Smooth muscle cell (in vitro differentiated cells): ENCODE results near the gene PDZK1IP1. TPM values are rescaled to one million over a fixed set of nuclear protein-coding genes. Genes with fewer than 3 reads are reported as not detected.

Source experiments
- DNase-seq: peaks from one replicate; lab custom pipeline; 2025; ENCODE audit not compliant: unreplicated experiment; lab: John Stamatoyannopoulos, UW
- H2AFZ ChIP-seq: fragments of 200-600 bp; sonication (generic); 2 replicates; pipeline ENCODE4 v1.6.0; 2016; ENCODE audit warnings: antibody characterized with exemption, low read depth, mild to moderate bottlenecking
- H3F3A ChIP-seq: fragments of 200-600 bp; sonication (generic); 2 replicates; pipeline ENCODE4 v1.6.0; 2017; ENCODE audit warnings: antibody characterized with exemption, low read depth
- H3K27ac ChIP-seq: fragments of 200-600 bp; sonication (generic); 2 replicates; pipeline ENCODE4 v1.5.1; 2016; ENCODE audit warnings: low read depth, mild to moderate bottlenecking
- H3K27me3 ChIP-seq: fragments of 200-600 bp; sonication (generic); 2 replicates; pipeline ENCODE4 v1.6.1; 2016; ENCODE audit warnings: low read depth, mild to moderate bottlenecking
- H3K36me3 ChIP-seq: fragments of 200-600 bp; sonication (generic); 2 replicates; pipeline ENCODE4 v1.5.1; 2016; ENCODE audit warnings: low read depth
- H3K4me1 ChIP-seq: fragments of 200-600 bp; sonication (generic); 2 replicates; pipeline ENCODE4 v1.5.1; 2016; ENCODE audit warnings: low read depth
- H3K4me2 ChIP-seq: fragments of 200-600 bp; sonication (generic); 2 replicates; pipeline ENCODE4 v1.6.0; 2016; ENCODE audit warnings: mild to moderate bottlenecking
- H3K4me3 ChIP-seq: fragments of 200-600 bp; sonication (generic); 2 replicates; pipeline ENCODE4 v1.5.1; 2016; ENCODE audit warnings: mild to moderate bottlenecking
- H3K79me2 ChIP-seq: fragments of 200-600 bp; sonication (generic); 2 replicates; pipeline ENCODE4 v1.6.0; 2016; ENCODE audit warnings: low read depth, mild to moderate bottlenecking
- H3K9ac ChIP-seq: fragments of 200-600 bp; sonication (generic); 2 replicates; pipeline ENCODE4 v1.6.0; 2016; ENCODE audit warnings: low read depth
- H3K9me3 ChIP-seq: fragments of 200-600 bp; sonication (generic); replicated peaks from 2 replicates; pipeline ENCODE4 v1.5.1; 2016; ENCODE audit warnings: low read depth
- H4K20me1 ChIP-seq: fragments of 200-600 bp; sonication (generic); 2 replicates; pipeline ENCODE4 v1.6.0; 2016; ENCODE audit warnings: low read depth
- WGBS: methylation state at CpG from one replicate; pipeline ENCODE4 v1.1.7; 2016; ENCODE audit warnings: low lambda C conversion rate; 5-methylcytosine and 5-hydroxymethylcytosine counted together
- polyA plus RNA-seq: library from polyadenylated mRNA; unstranded; fragments of >200 nt; fragmentation: Nextera tagmentation; extraction: Ambion mirVana; gene quantifications from 2 replicates; pipeline ENCODE4 v1.2.1, GENCODE V29; 2016
- total RNA-seq: library from RNA; depleted of rRNA; stranded (reverse); fragments of >200 nt; gene quantifications from 2 replicates; pipeline ENCODE4 v1.2.3, GENCODE V29; 2014
- TF ChIP-seq, protein P1 (sequence below): fragments of 200-600 bp; sonication (generic); IDR thresholded peaks from 2 replicates; pipeline ENCODE4 v1.5.1; 2017; ENCODE audit warnings: borderline replicate concordance, mild to moderate bottlenecking, antibody characterized with exemption; ENCODE audit not compliant: insufficient read depth, poor library complexity, severe bottlenecking

Gene PDZK1IP1
- total and polyA plus RNA-seq, 2 experiments from 2014 or later = not detected

DNA sequence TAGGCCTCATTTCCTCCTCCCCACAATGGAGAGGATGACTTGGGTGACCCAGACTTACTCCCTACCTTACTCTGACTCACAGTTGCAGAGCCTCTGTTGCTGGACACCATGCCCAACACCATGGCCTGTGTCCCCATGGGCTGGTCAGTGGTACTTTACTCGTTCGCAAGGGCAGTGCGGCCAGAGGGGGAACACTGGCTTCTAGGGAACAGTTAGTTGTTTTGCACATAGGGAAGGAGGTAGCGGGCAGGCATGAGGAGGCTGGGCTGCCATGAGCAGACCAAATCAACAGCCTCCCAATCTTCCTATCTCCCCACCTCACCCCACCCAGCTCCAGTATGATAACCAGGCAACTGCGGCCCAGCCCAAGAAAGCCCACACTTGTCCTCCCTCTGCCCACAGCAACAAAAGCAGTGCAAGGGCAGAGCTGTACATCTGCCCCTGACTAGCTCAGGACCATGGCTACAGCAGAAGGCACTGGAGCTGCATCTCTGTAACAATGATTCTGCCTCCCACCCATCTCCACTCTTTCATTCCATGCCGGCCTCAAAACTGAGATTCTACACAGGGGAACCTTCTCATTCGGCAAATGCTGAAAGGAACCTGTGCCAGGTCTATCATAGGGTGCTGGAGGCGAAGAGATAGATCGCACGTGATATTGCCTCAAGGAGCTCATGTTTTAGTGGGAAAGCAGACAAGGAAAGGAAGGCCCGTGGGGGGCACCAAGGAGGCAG, 23.6 kb upstream of the PDZK1IP1 start:
- no peaks in the 10 kb centered on the region for H4K20me1 ChIP-seq
- no peaks in the 10 kb centered on the region for H3K36me3 ChIP-seq
- no peak overlapping the region for H3K27ac ChIP-seq
- H3K27me3 ChIP-seq = peaks cover 25% of the 10 kb centered on the region
- no peak for DNase-seq
- no peak overlapping the region for H3K4me3 ChIP-seq
- TF ChIP-seq, protein P1, sequence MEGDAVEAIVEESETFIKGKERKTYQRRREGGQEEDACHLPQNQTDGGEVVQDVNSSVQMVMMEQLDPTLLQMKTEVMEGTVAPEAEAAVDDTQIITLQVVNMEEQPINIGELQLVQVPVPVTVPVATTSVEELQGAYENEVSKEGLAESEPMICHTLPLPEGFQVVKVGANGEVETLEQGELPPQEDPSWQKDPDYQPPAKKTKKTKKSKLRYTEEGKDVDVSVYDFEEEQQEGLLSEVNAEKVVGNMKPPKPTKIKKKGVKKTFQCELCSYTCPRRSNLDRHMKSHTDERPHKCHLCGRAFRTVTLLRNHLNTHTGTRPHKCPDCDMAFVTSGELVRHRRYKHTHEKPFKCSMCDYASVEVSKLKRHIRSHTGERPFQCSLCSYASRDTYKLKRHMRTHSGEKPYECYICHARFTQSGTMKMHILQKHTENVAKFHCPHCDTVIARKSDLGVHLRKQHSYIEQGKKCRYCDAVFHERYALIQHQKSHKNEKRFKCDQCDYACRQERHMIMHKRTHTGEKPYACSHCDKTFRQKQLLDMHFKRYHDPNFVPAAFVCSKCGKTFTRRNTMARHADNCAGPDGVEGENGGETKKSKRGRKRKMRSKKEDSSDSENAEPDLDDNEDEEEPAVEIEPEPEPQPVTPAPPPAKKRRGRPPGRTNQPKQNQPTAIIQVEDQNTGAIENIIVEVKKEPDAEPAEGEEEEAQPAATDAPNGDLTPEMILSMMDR = no peak
- H2AFZ ChIP-seq = no peak overlapping the region
- H3K79me2 ChIP-seq = no peaks in the 10 kb centered on the region
- no peaks in the 10 kb centered on the region for H3K9me3 ChIP-seq
- no peaks in the 10 kb centered on the region for H3K4me1 ChIP-seq
- WGBS = 69% methylated on average over 11 of the region's 11 CpGs
- no peak overlapping the region for H3K4me2 ChIP-seq
- no peaks in the 10 kb centered on the region for H3F3A ChIP-seq
- H3K9ac ChIP-seq = no peak overlapping the region

DNA sequence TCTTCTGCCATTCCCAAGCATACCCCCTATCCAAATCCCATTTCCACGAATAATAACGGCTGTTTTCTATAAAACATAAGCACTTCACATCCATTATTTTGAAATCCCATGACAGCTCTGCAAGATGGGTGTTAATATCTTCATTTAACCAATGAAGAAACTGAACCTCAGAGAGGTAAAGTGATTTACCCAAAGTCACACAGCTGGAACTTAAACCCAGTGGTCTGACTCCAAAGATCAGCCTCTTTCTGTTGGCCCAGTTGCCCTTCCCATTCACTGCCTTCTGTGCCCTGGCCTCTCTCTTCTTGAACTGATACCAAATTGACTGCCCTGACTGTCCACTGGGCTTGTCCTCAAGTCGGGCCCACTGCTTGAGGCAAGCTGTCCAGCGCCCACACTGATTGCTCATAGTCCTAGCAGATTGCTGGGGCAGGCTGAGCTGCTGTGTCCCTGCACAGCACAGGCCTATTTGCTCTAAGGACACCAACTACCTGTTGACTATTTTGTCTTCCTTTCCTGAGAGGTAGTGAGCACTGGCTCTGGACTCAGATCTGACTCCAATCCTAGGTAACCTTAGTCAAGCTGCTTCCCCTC, 22.9 kb upstream of the PDZK1IP1 start:
- H2AFZ ChIP-seq = no peak overlapping the region
- no peaks in the 10 kb centered on the region for H3K36me3 ChIP-seq
- peaks cover 25% of the 10 kb centered on the region for H3K27me3 ChIP-seq
- DNase-seq = no peak
- TF ChIP-seq, protein P1 = no peak
- H3K27ac ChIP-seq = no peak overlapping the region
- H4K20me1 ChIP-seq = no peaks in the 10 kb centered on the region
- H3K4me1 ChIP-seq = no peaks in the 10 kb centered on the region
- H3F3A ChIP-seq = no peaks in the 10 kb centered on the region
- no peaks in the 10 kb centered on the region for H3K9me3 ChIP-seq
- 90% methylated on average over 4 of the region's 4 CpGs for WGBS
- no peak overlapping the region for H3K9ac ChIP-seq
- no peak overlapping the region for H3K4me2 ChIP-seq
- no peaks in the 10 kb centered on the region for H3K79me2 ChIP-seq
- no peak overlapping the region for H3K4me3 ChIP-seq

DNA sequence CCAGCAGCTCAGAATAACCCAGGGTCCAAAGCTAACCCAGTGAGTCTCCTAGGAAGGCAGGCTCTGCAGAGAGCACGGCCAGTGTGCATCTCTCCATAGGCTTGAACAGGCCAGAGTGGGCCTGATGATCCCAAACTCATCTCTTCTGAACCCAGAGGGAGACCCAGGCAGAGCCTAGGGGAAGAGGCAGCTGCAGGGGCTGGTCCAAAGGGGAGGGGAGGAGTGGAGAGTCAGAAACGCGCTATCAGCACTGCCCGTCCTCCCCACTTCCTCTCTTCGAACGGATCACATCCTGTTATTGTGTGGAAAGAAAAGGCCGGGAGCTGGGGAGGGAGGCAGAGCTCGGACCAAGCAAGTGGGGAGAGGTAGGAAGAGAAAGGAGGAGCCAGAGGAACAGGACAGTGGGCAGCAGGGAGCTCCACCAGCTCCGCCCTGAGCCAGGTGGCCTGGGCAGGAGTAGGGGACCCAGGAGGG, 22.0 kb upstream of the PDZK1IP1 start:
- H3K36me3 ChIP-seq = no peaks in the 10 kb centered on the region
- no peak overlapping the region for H2AFZ ChIP-seq
- H4K20me1 ChIP-seq = no peaks in the 10 kb centered on the region
- H3K9ac ChIP-seq = no peak overlapping the region
- no peaks in the 10 kb centered on the region for H3K9me3 ChIP-seq
- no peak overlapping the region for H3K4me2 ChIP-seq
- no peak for DNase-seq
- WGBS = 71% methylated on average over 9 of the region's 9 CpGs
- no peak overlapping the region for H3K27ac ChIP-seq
- no peak overlapping the region for H3K4me3 ChIP-seq
- no peaks in the 10 kb centered on the region for H3F3A ChIP-seq
- TF ChIP-seq, protein P1 = no peak
- no peaks in the 10 kb centered on the region for H3K79me2 ChIP-seq
- peaks cover 31% of the 10 kb centered on the region for H3K27me3 ChIP-seq
- no peaks in the 10 kb centered on the region for H3K4me1 ChIP-seq

DNA sequence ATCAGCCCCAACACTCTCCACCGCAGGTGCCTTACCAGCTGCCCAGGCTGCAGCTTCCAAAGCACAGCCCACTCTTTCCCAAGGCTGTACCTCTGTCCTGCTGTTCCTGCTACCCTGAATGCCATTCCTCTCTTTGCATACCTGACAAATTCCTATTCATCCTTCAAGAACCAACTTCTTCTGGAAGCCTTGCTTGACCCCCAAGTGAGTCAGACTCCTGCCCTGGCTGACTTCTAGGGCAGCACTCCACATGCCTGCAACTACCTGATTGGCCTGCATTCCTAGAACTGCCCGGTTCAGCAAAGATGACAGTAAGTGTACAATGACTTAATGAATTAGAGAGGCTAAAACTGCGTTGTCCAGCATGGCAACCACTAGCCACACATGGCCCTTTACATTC, 20.8 kb upstream of the PDZK1IP1 start:
- H3K4me2 ChIP-seq = no peak overlapping the region
- no peaks in the 10 kb centered on the region for H3K9me3 ChIP-seq
- no peaks in the 10 kb centered on the region for H3K4me1 ChIP-seq
- no peaks in the 10 kb centered on the region for H3K79me2 ChIP-seq
- H3K27ac ChIP-seq = no peak overlapping the region
- no peak overlapping the region for H3K4me3 ChIP-seq
- H2AFZ ChIP-seq = no peak overlapping the region
- no peaks in the 10 kb centered on the region for H3K36me3 ChIP-seq
- TF ChIP-seq, protein P1 = no peak
- WGBS = 71% methylated on average over 3 of the region's 3 CpGs
- no peak overlapping the region for H3K9ac ChIP-seq
- no peaks in the 10 kb centered on the region for H3F3A ChIP-seq
- DNase-seq = no peak
- peaks cover 35% of the 10 kb centered on the region for H3K27me3 ChIP-seq
- H4K20me1 ChIP-seq = no peaks in the 10 kb centered on the region
